Fibroblast of pulmonary artery (primary cell): ENCODE results near the gene MAP3K2.

Experiments
- DNase-seq: peaks from one replicate; pipeline ENCODE4 v3.0.0-alpha.2; 2010; ENCODE audit warnings: low read depth
- H3K4me3 ChIP-seq: replicated peaks from 2 replicates; pipeline ENCODE4 v1.5.1; 2011; ENCODE audit warnings: low read depth, mild to moderate bottlenecking, control low read depth, low read length, moderate library complexity
- TF ChIP-seq, protein P1 (sequence below): IDR thresholded peaks from 2 replicates; pipeline ENCODE4 v1.5.1; 2011; ENCODE audit warnings: mild to moderate bottlenecking, control low read depth, low read length, inconsistent platforms; ENCODE audit errors: missing control alignments

MAP3K2 gene

DNA sequence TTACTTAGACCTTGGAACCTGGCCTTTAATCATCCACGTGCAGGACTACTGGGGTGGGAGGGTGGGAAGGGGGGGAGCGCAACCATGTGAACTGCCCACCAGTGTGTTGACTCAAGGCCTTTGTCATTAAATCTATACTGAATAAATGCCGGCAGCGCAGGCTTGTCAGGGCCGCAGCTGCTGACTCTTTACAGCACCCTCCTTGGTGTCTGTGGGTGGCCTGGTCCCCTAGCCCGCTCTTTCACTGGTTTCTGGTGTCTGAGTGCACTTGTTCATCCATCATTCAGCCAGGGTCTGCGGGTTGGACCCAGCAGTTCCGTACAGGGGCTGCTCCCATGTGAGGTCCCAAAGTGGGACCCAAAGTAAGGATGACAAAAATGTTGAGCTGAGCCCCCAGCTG, 11.5 kb downstream of the MAP3K2 start:
- no peak for DNase-seq
- TF ChIP-seq, protein P1, sequence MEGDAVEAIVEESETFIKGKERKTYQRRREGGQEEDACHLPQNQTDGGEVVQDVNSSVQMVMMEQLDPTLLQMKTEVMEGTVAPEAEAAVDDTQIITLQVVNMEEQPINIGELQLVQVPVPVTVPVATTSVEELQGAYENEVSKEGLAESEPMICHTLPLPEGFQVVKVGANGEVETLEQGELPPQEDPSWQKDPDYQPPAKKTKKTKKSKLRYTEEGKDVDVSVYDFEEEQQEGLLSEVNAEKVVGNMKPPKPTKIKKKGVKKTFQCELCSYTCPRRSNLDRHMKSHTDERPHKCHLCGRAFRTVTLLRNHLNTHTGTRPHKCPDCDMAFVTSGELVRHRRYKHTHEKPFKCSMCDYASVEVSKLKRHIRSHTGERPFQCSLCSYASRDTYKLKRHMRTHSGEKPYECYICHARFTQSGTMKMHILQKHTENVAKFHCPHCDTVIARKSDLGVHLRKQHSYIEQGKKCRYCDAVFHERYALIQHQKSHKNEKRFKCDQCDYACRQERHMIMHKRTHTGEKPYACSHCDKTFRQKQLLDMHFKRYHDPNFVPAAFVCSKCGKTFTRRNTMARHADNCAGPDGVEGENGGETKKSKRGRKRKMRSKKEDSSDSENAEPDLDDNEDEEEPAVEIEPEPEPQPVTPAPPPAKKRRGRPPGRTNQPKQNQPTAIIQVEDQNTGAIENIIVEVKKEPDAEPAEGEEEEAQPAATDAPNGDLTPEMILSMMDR, result no peak
- no peak overlapping the region for H3K4me3 ChIP-seq

DNA sequence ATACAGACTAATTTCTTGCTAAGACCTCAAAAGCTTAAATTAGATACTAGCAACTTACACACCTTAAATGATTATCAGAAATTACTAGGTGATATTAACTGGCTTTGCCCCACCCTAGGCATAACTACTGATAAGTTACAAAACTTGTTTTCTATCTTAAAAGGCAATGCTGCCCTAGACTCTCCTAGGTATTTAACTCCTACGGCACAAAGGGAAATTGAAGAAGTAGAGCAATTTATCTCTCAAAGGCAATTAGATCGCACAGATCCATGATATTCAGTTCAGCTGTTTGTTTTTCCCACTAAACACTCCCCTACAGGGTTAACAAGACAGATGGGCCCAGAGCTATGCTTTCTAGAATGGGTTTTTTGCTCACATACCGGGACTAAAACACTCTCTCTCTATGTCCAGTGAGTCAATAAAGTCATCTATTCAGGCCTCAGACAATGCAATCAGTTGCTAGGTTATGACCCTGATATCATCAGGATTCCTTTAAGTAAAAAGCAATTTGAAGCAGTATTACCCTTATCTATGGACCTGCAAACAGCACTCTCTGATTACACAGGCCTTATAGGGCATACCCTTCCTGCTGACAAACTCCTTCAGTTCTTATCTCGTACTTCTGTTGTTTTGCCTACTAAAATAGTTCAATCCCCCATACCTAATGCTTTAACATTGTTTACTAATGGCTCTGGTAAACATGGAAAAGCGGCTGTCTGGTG, 14.3 kb downstream of the MAP3K2 start:
- no peak overlapping the region for H3K4me3 ChIP-seq
- TF ChIP-seq, protein P1, result no peak
- no peak for DNase-seq

DNA sequence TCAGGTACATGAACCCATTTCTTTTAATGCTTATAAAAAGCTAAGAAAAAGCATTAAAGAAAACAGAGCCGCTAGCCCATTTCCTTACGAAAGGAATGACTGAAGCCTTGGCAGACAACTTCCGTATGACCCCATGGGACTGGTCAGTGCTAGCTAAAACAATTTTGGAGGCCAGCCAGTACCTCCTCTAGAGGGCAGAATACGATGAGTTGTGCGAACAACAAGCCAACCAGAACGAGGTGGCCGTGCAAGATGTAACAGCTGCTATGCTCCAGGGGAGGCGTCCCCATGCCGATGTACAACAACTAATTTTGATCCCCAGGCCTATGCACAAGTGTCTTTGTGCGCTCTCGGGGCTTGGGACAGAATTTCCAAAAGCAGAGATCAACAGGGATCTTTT, 16.7 kb downstream of the MAP3K2 start:
- no peak overlapping the region for H3K4me3 ChIP-seq
- TF ChIP-seq, protein P1, result no peak
- DNase-seq, result peak; percentile 22

DNA sequence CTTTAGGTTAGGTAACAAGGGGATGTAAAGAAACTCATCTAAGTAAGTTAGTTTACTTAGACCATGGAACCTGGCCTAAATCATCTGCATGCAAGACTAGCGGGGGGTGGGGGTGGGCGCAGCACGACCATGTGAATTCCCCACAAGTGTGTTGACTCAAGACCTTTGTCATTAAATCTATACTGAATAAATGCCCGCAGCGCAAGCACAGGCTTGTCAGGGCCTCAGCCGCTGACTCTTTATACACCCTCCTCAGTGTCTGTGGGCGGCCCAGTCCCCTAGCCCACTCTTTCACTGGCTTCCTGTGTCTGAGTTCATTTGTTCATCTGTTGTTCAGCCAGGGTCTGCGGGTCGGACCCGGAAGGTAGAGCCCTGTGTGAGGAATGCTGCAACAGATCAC, 17.8 kb downstream of the MAP3K2 start:
- no peak overlapping the region for H3K4me3 ChIP-seq
- TF ChIP-seq, protein P1, result no peak
- no peak for DNase-seq

DNA sequence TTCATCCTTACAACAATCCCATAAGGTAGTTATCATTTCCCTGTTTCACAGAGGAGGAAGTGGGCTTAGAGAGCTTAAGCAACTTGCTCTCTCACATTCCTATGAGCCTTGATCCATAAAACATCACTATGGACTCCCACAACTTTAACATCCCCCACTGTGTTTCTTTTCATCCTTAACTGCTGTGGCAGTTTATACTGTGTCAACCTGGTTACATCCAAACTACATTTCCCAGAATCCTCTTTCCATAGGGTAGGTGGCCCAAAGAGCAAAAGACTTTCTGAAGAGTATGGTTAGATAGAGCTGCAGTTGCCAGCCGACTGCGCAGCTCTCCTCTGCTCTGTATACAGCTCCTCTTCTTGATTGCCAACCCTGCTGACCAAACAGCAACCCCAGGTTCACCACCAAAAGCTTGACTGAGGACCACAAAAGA, 22.5 kb downstream of the MAP3K2 start:
- no peak overlapping the region for H3K4me3 ChIP-seq
- TF ChIP-seq, protein P1, result no peak
- DNase-seq, result no peak

DNA sequence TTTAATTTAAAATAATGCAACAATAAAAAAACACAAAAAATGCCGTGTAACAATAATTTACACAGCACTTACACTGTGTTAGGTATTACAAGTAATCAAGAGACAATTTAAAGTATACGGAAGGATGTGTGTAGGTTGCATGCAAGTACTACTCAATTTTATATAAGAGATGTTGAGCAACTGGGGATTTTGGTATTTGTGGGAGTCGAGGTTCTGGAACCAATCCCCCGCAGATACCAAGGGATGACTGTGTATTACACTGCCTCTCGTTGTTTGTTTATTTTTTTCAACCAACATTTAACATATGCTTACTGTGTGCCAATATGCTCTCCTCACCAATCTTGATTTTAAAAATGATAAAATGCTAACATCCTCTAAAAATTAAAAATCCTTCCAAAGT, 24.8 kb downstream of the MAP3K2 start:
- TF ChIP-seq, protein P1, result no peak
- no peak overlapping the region for H3K4me3 ChIP-seq
- DNase-seq, result peak; percentile 61
